Smooth muscle cell (in vitro differentiated cells): ENCODE data around the gene NCR2. TPM values are rescaled to one million over a fixed set of nuclear protein-coding genes. Genes with fewer than 3 reads are reported as not detected.

Experiments
- DNase-seq: peaks from one replicate; lab custom pipeline; 2025; ENCODE audit not compliant: unreplicated experiment; lab: John Stamatoyannopoulos, UW
- H2AFZ ChIP-seq: fragments of 200-600 bp; sonication (generic); 2 replicates; pipeline ENCODE4 v1.6.0; 2016; ENCODE audit warnings: antibody characterized with exemption, low read depth, mild to moderate bottlenecking
- H3F3A ChIP-seq: fragments of 200-600 bp; sonication (generic); 2 replicates; pipeline ENCODE4 v1.6.0; 2017; ENCODE audit warnings: antibody characterized with exemption, low read depth
- H3K27ac ChIP-seq: fragments of 200-600 bp; sonication (generic); 2 replicates; pipeline ENCODE4 v1.5.1; 2016; ENCODE audit warnings: low read depth, mild to moderate bottlenecking
- H3K27me3 ChIP-seq: fragments of 200-600 bp; sonication (generic); 2 replicates; pipeline ENCODE4 v1.6.1; 2016; ENCODE audit warnings: low read depth, mild to moderate bottlenecking
- H3K36me3 ChIP-seq: fragments of 200-600 bp; sonication (generic); 2 replicates; pipeline ENCODE4 v1.5.1; 2016; ENCODE audit warnings: low read depth
- H3K4me1 ChIP-seq: fragments of 200-600 bp; sonication (generic); 2 replicates; pipeline ENCODE4 v1.5.1; 2016; ENCODE audit warnings: low read depth
- H3K4me2 ChIP-seq: fragments of 200-600 bp; sonication (generic); 2 replicates; pipeline ENCODE4 v1.6.0; 2016; ENCODE audit warnings: mild to moderate bottlenecking
- H3K4me3 ChIP-seq: fragments of 200-600 bp; sonication (generic); 2 replicates; pipeline ENCODE4 v1.5.1; 2016; ENCODE audit warnings: mild to moderate bottlenecking
- H3K79me2 ChIP-seq: fragments of 200-600 bp; sonication (generic); 2 replicates; pipeline ENCODE4 v1.6.0; 2016; ENCODE audit warnings: low read depth, mild to moderate bottlenecking
- H3K9ac ChIP-seq: fragments of 200-600 bp; sonication (generic); 2 replicates; pipeline ENCODE4 v1.6.0; 2016; ENCODE audit warnings: low read depth
- H3K9me3 ChIP-seq: fragments of 200-600 bp; sonication (generic); replicated peaks from 2 replicates; pipeline ENCODE4 v1.5.1; 2016; ENCODE audit warnings: low read depth
- H4K20me1 ChIP-seq: fragments of 200-600 bp; sonication (generic); 2 replicates; pipeline ENCODE4 v1.6.0; 2016; ENCODE audit warnings: low read depth
- WGBS: methylation state at CpG from one replicate; pipeline ENCODE4 v1.1.7; 2016; ENCODE audit warnings: low lambda C conversion rate; 5-methylcytosine and 5-hydroxymethylcytosine counted together
- polyA plus RNA-seq: library from polyadenylated mRNA; unstranded; fragments of >200 nt; fragmentation: Nextera tagmentation; extraction: Ambion mirVana; gene quantifications from 2 replicates; pipeline ENCODE4 v1.2.1, GENCODE V29; 2016
- total RNA-seq: library from RNA; depleted of rRNA; stranded (reverse); fragments of >200 nt; gene quantifications from 2 replicates; pipeline ENCODE4 v1.2.3, GENCODE V29; 2014
- TF ChIP-seq, protein P1 (sequence below): fragments of 200-600 bp; sonication (generic); IDR thresholded peaks from 2 replicates; pipeline ENCODE4 v1.5.1; 2017; ENCODE audit warnings: borderline replicate concordance, mild to moderate bottlenecking, antibody characterized with exemption; ENCODE audit not compliant: insufficient read depth, poor library complexity, severe bottlenecking

NCR2 gene
- total and polyA plus RNA-seq, 2 experiments from 2014 or later, result not detected

DNA sequence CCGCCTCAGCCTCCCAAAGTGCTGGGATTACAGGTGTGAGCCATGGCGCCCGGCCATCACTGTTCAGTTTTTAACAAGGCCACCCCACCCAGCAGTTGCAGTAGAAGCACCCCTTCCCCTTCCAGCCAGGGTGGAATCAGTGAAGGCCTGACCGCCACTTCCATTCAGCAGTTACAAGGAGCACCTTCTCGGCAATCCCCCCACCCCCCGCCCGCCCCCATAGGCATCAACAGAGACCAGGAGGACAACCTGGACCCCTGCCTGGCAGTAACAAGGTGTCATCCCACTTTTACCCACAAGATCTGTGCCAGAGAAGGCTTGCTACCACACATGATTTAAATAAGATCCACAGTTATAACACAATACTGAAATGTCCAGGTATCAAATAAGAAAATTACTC lies 23.1 kb downstream of the NCR2 start:
- no peaks in the 10 kb centered on the region for H3K4me1 ChIP-seq
- H3F3A ChIP-seq, result no peaks in the 10 kb centered on the region
- no peak overlapping the region for H2AFZ ChIP-seq
- H3K9ac ChIP-seq, result no peak overlapping the region
- WGBS, result 90% methylated on average over 7 of the region's 7 CpGs
- no peaks in the 10 kb centered on the region for H3K79me2 ChIP-seq
- no peaks in the 10 kb centered on the region for H4K20me1 ChIP-seq
- no peak for DNase-seq
- no peak overlapping the region for H3K4me3 ChIP-seq
- H3K27me3 ChIP-seq, result peaks cover 36% of the 10 kb centered on the region
- H3K4me2 ChIP-seq, result no peak overlapping the region
- no peaks in the 10 kb centered on the region for H3K36me3 ChIP-seq
- H3K27ac ChIP-seq, result no peak overlapping the region
- H3K9me3 ChIP-seq, result peaks cover 6% of the 10 kb centered on the region
- TF ChIP-seq, protein P1, sequence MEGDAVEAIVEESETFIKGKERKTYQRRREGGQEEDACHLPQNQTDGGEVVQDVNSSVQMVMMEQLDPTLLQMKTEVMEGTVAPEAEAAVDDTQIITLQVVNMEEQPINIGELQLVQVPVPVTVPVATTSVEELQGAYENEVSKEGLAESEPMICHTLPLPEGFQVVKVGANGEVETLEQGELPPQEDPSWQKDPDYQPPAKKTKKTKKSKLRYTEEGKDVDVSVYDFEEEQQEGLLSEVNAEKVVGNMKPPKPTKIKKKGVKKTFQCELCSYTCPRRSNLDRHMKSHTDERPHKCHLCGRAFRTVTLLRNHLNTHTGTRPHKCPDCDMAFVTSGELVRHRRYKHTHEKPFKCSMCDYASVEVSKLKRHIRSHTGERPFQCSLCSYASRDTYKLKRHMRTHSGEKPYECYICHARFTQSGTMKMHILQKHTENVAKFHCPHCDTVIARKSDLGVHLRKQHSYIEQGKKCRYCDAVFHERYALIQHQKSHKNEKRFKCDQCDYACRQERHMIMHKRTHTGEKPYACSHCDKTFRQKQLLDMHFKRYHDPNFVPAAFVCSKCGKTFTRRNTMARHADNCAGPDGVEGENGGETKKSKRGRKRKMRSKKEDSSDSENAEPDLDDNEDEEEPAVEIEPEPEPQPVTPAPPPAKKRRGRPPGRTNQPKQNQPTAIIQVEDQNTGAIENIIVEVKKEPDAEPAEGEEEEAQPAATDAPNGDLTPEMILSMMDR, result no peak

DNA sequence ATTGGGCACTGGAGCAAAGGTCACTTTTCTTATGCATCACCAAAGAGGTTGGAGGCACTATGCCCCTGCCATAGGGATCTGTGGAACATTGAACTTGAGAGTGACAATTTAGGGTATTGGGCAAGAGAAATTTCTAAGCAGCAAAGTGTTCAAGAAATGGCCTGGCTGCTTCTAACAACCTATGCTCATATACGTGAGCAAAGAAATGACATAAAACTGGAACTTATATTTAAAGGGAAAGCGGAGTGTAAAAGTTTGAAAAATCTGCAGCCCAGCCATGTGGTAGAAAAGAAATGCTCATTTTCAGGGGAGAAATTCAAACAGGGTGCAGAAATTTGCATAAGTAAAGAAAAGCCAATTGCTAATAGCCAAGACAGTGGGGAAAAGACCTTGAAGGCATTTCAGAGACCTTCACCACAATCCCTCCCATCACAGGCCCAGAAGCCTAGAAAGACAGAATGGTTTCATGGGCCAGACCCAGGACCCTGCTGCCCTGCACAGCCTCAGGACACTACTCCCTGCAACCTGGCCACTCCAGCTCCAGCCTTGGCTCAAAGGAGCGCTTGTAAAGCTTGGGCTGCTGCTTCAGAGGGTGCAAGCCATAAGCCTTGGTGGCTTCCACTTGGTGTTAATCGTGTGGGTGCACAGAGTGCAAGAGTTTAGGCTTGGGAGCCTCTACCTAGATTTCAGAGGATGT lies 24.4 kb downstream of the NCR2 start:
- H3K4me3 ChIP-seq, result no peak overlapping the region
- TF ChIP-seq, protein P1, result no peak
- no peaks in the 10 kb centered on the region for H4K20me1 ChIP-seq
- peaks cover 6% of the 10 kb centered on the region for H3K9me3 ChIP-seq
- no peak for DNase-seq
- no peaks in the 10 kb centered on the region for H3K79me2 ChIP-seq
- no peak overlapping the region for H2AFZ ChIP-seq
- H3K27me3 ChIP-seq, result peaks cover 37% of the 10 kb centered on the region
- 72% methylated on average over 4 of the region's 4 CpGs for WGBS
- no peaks in the 10 kb centered on the region for H3K4me1 ChIP-seq
- no peaks in the 10 kb centered on the region for H3K36me3 ChIP-seq
- H3K27ac ChIP-seq, result no peak overlapping the region
- H3K9ac ChIP-seq, result no peak overlapping the region
- no peaks in the 10 kb centered on the region for H3F3A ChIP-seq
- H3K4me2 ChIP-seq, result no peak overlapping the region

DNA sequence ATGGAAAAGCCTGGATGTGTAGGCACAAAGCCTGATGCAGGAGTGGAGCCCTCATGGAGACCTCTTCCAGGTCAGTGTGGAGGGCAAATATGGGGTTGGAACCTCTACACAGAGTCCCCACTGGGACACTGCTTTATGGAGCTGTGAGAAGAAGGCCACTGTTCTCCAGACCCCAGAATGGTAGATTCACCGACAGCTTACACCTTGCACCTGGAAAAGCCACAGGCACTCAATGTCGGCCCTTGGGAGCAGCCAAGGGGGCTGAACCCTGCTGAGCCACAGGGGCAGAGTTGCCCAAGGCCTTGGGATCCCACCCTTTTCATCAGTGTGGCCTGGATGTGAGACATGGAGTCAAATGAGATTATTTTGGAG lies 24.9 kb downstream of the NCR2 start:
- H3K9me3 ChIP-seq, result peaks cover 6% of the 10 kb centered on the region
- 76% methylated on average over 2 of the region's 2 CpGs for WGBS
- TF ChIP-seq, protein P1, result no peak
- no peaks in the 10 kb centered on the region for H3F3A ChIP-seq
- no peaks in the 10 kb centered on the region for H3K4me1 ChIP-seq
- no peak overlapping the region for H3K9ac ChIP-seq
- no peaks in the 10 kb centered on the region for H3K36me3 ChIP-seq
- H3K27me3 ChIP-seq, result peaks cover 42% of the 10 kb centered on the region
- no peak overlapping the region for H2AFZ ChIP-seq
- no peak overlapping the region for H3K4me2 ChIP-seq
- no peak overlapping the region for H3K4me3 ChIP-seq
- no peak for DNase-seq
- no peaks in the 10 kb centered on the region for H3K79me2 ChIP-seq
- no peaks in the 10 kb centered on the region for H4K20me1 ChIP-seq
- no peak overlapping the region for H3K27ac ChIP-seq

DNA sequence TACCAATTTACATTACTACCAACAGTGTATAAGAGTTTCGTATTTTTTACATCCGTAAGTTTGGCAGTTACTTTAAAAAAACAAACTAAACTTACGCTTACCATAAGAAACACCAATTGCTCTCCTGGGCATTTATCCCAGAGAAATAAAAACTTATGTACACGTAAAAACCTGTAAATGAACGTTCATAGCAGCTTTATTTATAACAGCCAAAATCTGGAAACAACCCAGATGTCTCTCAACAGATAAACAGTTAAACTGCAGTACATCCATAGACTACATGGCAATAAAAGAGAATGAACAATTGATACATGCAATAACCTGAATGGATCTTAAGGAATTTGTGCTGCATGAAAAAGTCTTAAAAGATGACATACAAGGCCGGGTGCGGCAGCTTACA lies 30.7 kb downstream of the NCR2 start:
- WGBS, result 76% methylated on average over 7 of the region's 7 CpGs
- H2AFZ ChIP-seq, result no peak overlapping the region
- H3F3A ChIP-seq, result no peaks in the 10 kb centered on the region
- no peak overlapping the region for H3K9ac ChIP-seq
- no peaks in the 10 kb centered on the region for H3K79me2 ChIP-seq
- peaks cover 6% of the 10 kb centered on the region for H3K9me3 ChIP-seq
- H3K4me1 ChIP-seq, result no peaks in the 10 kb centered on the region
- DNase-seq, result no peak
- no peak overlapping the region for H3K27ac ChIP-seq
- H3K27me3 ChIP-seq, result peaks cover 69% of the 10 kb centered on the region
- TF ChIP-seq, protein P1, result no peak
- no peaks in the 10 kb centered on the region for H4K20me1 ChIP-seq
- no peak overlapping the region for H3K4me2 ChIP-seq
- H3K36me3 ChIP-seq, result no peaks in the 10 kb centered on the region
- H3K4me3 ChIP-seq, result no peak overlapping the region
